ENCODE data around the gene PCGF1. TPM values are rescaled to one million over a fixed set of nuclear protein-coding genes. Genes with fewer than 3 reads are reported as not detected.

Gene PCGF1
- total and polyA plus RNA-seq, 9 of the 15 experiments (the other 6 are each of a cell fraction or from before 2014, with no cell fraction given): 20.3 to 45.7 (median 29.3) TPM

DNA sequence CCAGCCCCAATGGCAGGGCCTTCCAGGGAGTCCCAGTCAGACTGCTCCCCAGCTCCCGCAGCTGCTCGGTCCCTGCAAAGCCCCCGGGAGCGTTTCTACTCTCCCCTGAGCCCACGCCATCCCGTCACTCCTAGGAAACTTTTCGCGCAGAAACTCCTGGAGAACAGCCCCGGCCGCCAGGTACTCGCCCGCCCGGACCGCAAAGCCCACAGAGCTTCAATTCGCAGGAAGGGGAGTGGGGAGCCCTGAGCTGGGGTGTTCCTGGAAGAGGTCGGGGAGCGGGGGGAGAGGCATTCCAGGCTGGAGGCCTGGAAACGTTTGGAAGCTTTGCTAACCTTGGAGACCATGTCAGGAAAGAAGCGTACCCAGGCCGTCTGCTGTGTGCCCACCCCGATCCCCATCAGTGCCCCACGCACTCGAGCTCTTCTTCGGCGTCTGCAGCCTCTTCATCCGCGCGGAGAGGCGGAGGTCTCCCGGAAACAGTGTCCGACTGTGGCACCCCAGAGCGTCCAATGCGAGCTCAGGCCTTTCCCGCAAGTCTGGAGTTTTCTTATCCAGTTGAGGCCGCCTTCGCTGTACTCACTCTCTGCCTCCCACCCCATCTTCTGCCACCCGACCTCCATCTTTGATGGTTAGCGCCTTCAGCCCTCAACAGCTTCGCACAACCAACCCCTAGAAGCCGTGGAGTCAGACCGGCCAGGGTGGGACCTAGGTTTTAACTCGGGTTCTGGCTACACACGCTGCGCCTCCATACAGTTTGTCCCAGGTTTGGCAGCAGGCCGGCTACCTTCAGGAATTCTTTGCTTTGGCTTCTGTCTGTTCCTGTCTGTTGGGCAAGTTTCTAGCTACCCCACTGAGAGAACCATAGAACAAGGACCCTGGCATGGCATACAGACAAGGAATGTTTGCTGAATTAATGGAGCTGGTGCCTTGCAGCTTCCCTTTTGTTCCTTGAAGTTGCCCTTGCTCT lies 3.7 kb downstream of the PCGF1 start (continued):
- TF ChIP-seq, protein P1, sequence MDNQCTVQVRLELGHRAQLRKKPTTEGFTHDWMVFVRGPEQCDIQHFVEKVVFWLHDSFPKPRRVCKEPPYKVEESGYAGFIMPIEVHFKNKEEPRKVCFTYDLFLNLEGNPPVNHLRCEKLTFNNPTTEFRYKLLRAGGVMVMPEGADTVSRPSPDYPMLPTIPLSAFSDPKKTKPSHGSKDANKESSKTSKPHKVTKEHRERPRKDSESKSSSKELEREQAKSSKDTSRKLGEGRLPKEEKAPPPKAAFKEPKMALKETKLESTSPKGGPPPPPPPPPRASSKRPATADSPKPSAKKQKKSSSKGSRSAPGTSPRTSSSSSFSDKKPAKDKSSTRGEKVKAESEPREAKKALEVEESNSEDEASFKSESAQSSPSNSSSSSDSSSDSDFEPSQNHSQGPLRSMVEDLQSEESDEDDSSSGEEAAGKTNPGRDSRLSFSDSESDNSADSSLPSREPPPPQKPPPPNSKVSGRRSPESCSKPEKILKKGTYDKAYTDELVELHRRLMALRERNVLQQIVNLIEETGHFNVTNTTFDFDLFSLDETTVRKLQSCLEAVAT (IDR thresholded peaks at IDR 0.05): no peak
- TF ChIP-seq, protein P2, sequence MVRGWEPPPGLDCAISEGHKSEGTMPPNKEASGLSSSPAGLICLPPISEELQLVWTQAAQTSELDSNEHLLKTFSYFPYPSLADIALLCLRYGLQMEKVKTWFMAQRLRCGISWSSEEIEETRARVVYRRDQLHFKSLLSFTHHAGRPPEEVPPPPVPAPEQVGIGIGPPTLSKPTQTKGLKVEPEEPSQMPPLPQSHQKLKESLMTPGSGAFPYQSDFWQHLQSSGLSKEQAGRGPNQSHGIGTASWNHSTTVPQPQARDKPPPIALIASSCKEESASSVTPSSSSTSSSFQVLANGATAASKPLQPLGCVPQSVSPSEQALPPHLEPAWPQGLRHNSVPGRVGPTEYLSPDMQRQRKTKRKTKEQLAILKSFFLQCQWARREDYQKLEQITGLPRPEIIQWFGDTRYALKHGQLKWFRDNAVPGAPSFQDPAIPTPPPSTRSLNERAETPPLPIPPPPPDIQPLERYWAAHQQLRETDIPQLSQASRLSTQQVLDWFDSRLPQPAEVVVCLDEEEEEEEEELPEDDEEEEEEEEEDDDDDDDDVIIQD (CRISPR knock-in tag; IDR thresholded peaks at IDR 0.05): no peak
- TF ChIP-seq OTX1 (CRISPR knock-in tag; IDR thresholded peaks at IDR 0.05): no peak
- no peak for TF ChIP-seq ZNF445 (CRISPR knock-in tag; IDR thresholded peaks at IDR 0.05; ENCODE audit: low read depth)
- TF ChIP-seq NEUROD1 (IDR thresholded peaks at IDR 0.05; ENCODE audit: borderline replicate concordance, low read depth, low read length, partially characterized antibody): no peak
- no peak for TF ChIP-seq ZNF717 (CRISPR knock-in tag; IDR thresholded peaks at IDR 0.05)
- TF ChIP-seq CBX1 (IDR thresholded peaks at IDR 0.05; ENCODE audit: low read depth): no peak
- no peak for TF ChIP-seq ZNF140 (CRISPR knock-in tag; IDR thresholded peaks at IDR 0.05)
- TF ChIP-seq CBFA2T2 (conservative IDR thresholded peaks at IDR 0.05): no peak
- no peak for TF ChIP-seq CBX5 (IDR thresholded peaks at IDR 0.05; ENCODE audit: borderline replicate concordance, low read depth)
- no peak for TF ChIP-seq NFXL1 (CRISPR knock-in tag; IDR thresholded peaks at IDR 0.05)
- no peak for TF ChIP-seq ZBED1 (IDR thresholded peaks at IDR 0.05)
- no peak for TF ChIP-seq EHMT2 (IDR thresholded peaks at IDR 0.05)
- 0 out of 2 replicates have a peak, but pooled peaks have one; percentile 37 for TF ChIP-seq ZNF324 (CRISPR knock-in tag; IDR thresholded peaks at IDR 0.05)
- TF ChIP-seq CC2D1A (IDR thresholded peaks at IDR 0.05): no peak
- TF ChIP-seq MAFF (IDR thresholded peaks at IDR 0.05; ENCODE audit: low read length): no peak
- TF ChIP-seq TAF15 (IDR thresholded peaks at IDR 0.05; ENCODE audit: low read depth, low read length): no peak
- no peak for TF ChIP-seq RBM25 (IDR thresholded peaks at IDR 0.05; ENCODE audit: low read depth, low read length, severe bottlenecking)
- peak; percentile 71; the same call in 1 of the 2 replicates for TF ChIP-seq L3MBTL2 (IDR thresholded peaks at IDR 0.05)
- peak; percentile 5; the same call in 1 of the 2 replicates for TF ChIP-seq ZNF12 (CRISPR knock-in tag; IDR thresholded peaks at IDR 0.05)
- TF ChIP-seq, protein P3, sequence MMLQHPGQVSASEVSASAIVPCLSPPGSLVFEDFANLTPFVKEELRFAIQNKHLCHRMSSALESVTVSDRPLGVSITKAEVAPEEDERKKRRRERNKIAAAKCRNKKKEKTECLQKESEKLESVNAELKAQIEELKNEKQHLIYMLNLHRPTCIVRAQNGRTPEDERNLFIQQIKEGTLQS (IDR thresholded peaks at IDR 0.05): peak; percentile 46; the same call in 1 of the 2 replicates
- TF ChIP-seq, protein P3 (CRISPR knock-in tag; conservative IDR thresholded peaks at IDR 0.05): peak; percentile 39; the same call in 1 of the 2 replicates
- TF ChIP-seq MECOM (CRISPR knock-in tag; IDR thresholded peaks at IDR 0.05): no peak
- no peak for TF ChIP-seq ZNF184 (CRISPR knock-in tag; IDR thresholded peaks at IDR 0.05)
- 0 out of 2 replicates have a peak, but pooled peaks have one; percentile 2 for TF ChIP-seq CBFB (CRISPR knock-in tag; IDR thresholded peaks at IDR 0.05)
- no peak for TF ChIP-seq FOXP1 (CRISPR knock-in tag; IDR thresholded peaks at IDR 0.05)
- TF ChIP-seq ZNF274 (IDR thresholded peaks at IDR 0.05; ENCODE audit: borderline replicate concordance, low read depth, low read length): no peak
- TF ChIP-seq EP400 (IDR thresholded peaks at IDR 0.05): 0 out of 2 replicates have a peak, but pooled peaks have one; percentile 0

Measured in K562 (cell line).